ENCODE results near the gene C12orf56.
"Not testable (repeated sequence)": the region's sequence is repeated elsewhere in the genome, so short reads cannot be mapped to it uniquely, and the experiment has no call there.

C12orf56 gene

GRCh38 chr12:64320611-64321010 lies 69.9 kb downstream of the C12orf56 start:
- TF ChIP-seq CTCF (IDR thresholded peaks at IDR 0.05; ENCODE audit: control extremely low read depth, extremely low read depth, low read depth, missing control alignments) = no peak
- POLR2A ChIA-PET = no interaction called here
- DNase-seq (ENCODE audit: extremely low spot score) = no peak
- CTCF ChIA-PET = no interaction called here

GRCh38 chr12:64319540-64320225 lies 70.9 kb downstream of the C12orf56 start:
- CTCF ChIA-PET = interaction anchor here (1.3 to 1.8 kb wide), 2 partner anchors 11 to 16 kb away, joined by 3 to 5 read pairs; no protein-coding TSS in a partner anchor
- POLR2A ChIA-PET; DNase-seq (ENCODE audit: extremely low spot score): not testable (repeated sequence)

- peak; percentile 20 for DNase-seq (ENCODE audit: extremely low spot score)
- ChIA-PET POLR2A (no interaction called here), CTCF (interaction anchor here (1.8 kb wide), 1 partner anchor 17 kb away, joined by 5 read pairs; no protein-coding TSS in a partner anchor)
- no peak for TF ChIP-seq CTCF (IDR thresholded peaks at IDR 0.05; ENCODE audit: control extremely low read depth, extremely low read depth, low read depth, missing control alignments)
Observed at GRCh38 chr12:64318605-64319004, 72.0 kb downstream of the C12orf56 start.

GRCh38 chr12:64311877-64312276 lies 78.7 kb downstream of the C12orf56 start:
- CTCF ChIA-PET = interaction anchor here (1.1 kb wide), 1 partner anchor 10 kb away, joined by 3 read pairs; no protein-coding TSS in a partner anchor

GRCh38 chr12:64304571-64304970 lies 86.0 kb downstream of the C12orf56 start:
- ChIA-PET POLR2A (no interaction called here), CTCF (interaction anchor here (1.1 kb wide), 1 partner anchor 18 kb away, joined by 3 read pairs; no protein-coding TSS in a partner anchor)
- no peak for TF ChIP-seq CTCF (IDR thresholded peaks at IDR 0.05; ENCODE audit: control extremely low read depth, extremely low read depth, low read depth, missing control alignments)

More at GRCh38 chr12:64311877-64312276, 78.7 kb downstream of the C12orf56 start:
- POLR2A ChIA-PET = no interaction called here
- no peak for TF ChIP-seq CTCF (IDR thresholded peaks at IDR 0.05; ENCODE audit: control extremely low read depth, extremely low read depth, low read depth, missing control alignments)
- no peak for DNase-seq (ENCODE audit: extremely low spot score)

GRCh38 chr12:64299628-64300027 lies 90.9 kb downstream of the C12orf56 start:
- TF ChIP-seq CTCF (IDR thresholded peaks at IDR 0.05; ENCODE audit: control extremely low read depth, extremely low read depth, low read depth, missing control alignments) = no peak
- ChIA-PET POLR2A (no interaction called here), CTCF (no interaction called here)
- DNase-seq (ENCODE audit: extremely low spot score) = no peak

More at GRCh38 chr12:64304571-64304970, 86.0 kb downstream of the C12orf56 start:
- no peak for DNase-seq (ENCODE audit: extremely low spot score)

- no peak for TF ChIP-seq CTCF (IDR thresholded peaks at IDR 0.05; ENCODE audit: control extremely low read depth, extremely low read depth, low read depth, missing control alignments)
- no peak for DNase-seq (ENCODE audit: extremely low spot score)
- POLR2A ChIA-PET = no interaction called here
- CTCF ChIA-PET = interaction anchor here (1.4 kb wide), 1 partner anchor 11 kb away, joined by 7 read pairs; no protein-coding TSS in a partner anchor
Observed at GRCh38 chr12:64296301-64296700, 94.3 kb downstream of the C12orf56 start.
